NCI-H2196 (cell line): ENCODE data around the gene RNF10.
A peak's percentile ranks its signal among the peaks of the same experiment; 100 is the strongest.
"Not testable (repeated sequence)": the region's sequence is repeated elsewhere in the genome, so short reads cannot be mapped to it uniquely, and the experiment has no call there.

Source experiments
- DNase-seq: peaks from one replicate; lab custom pipeline; 2025; ENCODE audit not compliant: unreplicated experiment; lab: John Stamatoyannopoulos, UW

Gene RNF10

GRCh38 chr12:120534203-120534702 lies at the start of gene RNF10:
RNF10 (plus strand) TSS chr12:120534356; CDS start chr12:120534812, 456 bp downstream.
- DNase-seq: peak; percentile 88

GRCh38 chr12:120485961-120486881 lies 47.9 kb upstream of the RNF10 start:
- no peak for DNase-seq

GRCh38 chr12:120487552-120487951 lies 46.6 kb upstream of the RNF10 start:
- not testable (repeated sequence) for DNase-seq

- DNase-seq: no peak
These were observed 46.0 kb upstream of the RNF10 start for GRCh38 chr12:120488057-120488640.

- no peak for DNase-seq
These were observed 45.1 kb upstream of the RNF10 start for GRCh38 chr12:120489018-120489417.

GRCh38 chr12:120490325-120490724 lies 43.8 kb upstream of the RNF10 start:
- no peak for DNase-seq

- no peak for DNase-seq
These were observed 43.2 kb upstream of the RNF10 start for GRCh38 chr12:120490833-120491512.

- DNase-seq: no peak
These were observed 38.9 kb upstream of the RNF10 start for GRCh38 chr12:120495186-120495730.

GRCh38 chr12:120495731-120496412 lies 38.3 kb upstream of the RNF10 start, which contains the start of gene DYNLL1:
DYNLL1 (plus strand) TSS chr12:120496113; CDS start chr12:120496422, 309 bp downstream.
- DNase-seq: peak; percentile 95

- DNase-seq: no peak
These were observed 37.5 kb upstream of the RNF10 start for GRCh38 chr12:120496413-120497340.

GRCh38 chr12:120497524-120498150 lies 36.5 kb upstream of the RNF10 start:
- DNase-seq: no peak

- no peak for DNase-seq
These were observed 35.2 kb upstream of the RNF10 start for GRCh38 chr12:120498870-120499515.

- no peak for DNase-seq
These were observed 33.6 kb upstream of the RNF10 start for GRCh38 chr12:120500581-120500980.

- DNase-seq: no peak
These were observed 29.6 kb upstream of the RNF10 start for GRCh38 chr12:120504587-120504986.

- DNase-seq: no peak
These were observed 25.6 kb upstream of the RNF10 start for GRCh38 chr12:120508537-120508936.

- no peak for DNase-seq
These were observed 20.2 kb upstream of the RNF10 start for GRCh38 chr12:120514002-120514401.

- DNase-seq: no peak
These were observed 18.7 kb upstream of the RNF10 start for GRCh38 chr12:120515496-120515895.

GRCh38 chr12:120519324-120519723 lies 14.8 kb upstream of the RNF10 start:
- not testable (repeated sequence) for DNase-seq
